DOHH2 (cell line): ENCODE results near the gene CDH4.

ENCODE experiments used
- H3F3A ChIP-seq: fragments of 200-600 bp; sonication (generic), shearing (Covaris generic); 2 replicates; pipeline ENCODE4 v1.6.0; 2016; ENCODE audit warnings: antibody characterized with exemption, mild to moderate bottlenecking; ENCODE audit not compliant: control insufficient read depth, insufficient read depth
- H3K27ac ChIP-seq: fragments of 200-600 bp; sonication (generic); 2 replicates; pipeline ENCODE4 v1.5.1; 2014; ENCODE audit warnings: low read depth, mild to moderate bottlenecking, low read length, moderate library complexity
- H3K27me3 ChIP-seq: fragments of 200-600 bp; sonication (generic); 2 replicates; pipeline ENCODE4 v1.6.1; 2014; ENCODE audit warnings: mild to moderate bottlenecking, low read length, mixed read lengths; ENCODE audit not compliant: control insufficient read depth
- H3K36me3 ChIP-seq: fragments of 200-600 bp; sonication (generic); 2 replicates; pipeline ENCODE4 v1.6.1; 2014; ENCODE audit warnings: mild to moderate bottlenecking, low read length, moderate library complexity, mixed read lengths; ENCODE audit not compliant: control insufficient read depth
- H3K4me1 ChIP-seq: fragments of 200-600 bp; sonication (generic); 2 replicates; pipeline ENCODE4 v1.6.1; 2014; ENCODE audit warnings: mild to moderate bottlenecking, low read length, mixed read lengths; ENCODE audit not compliant: control insufficient read depth
- H3K4me2 ChIP-seq: fragments of 200-600 bp; sonication (generic); 2 replicates; pipeline ENCODE4 v1.6.0; 2014; ENCODE audit warnings: mild to moderate bottlenecking, low read length, moderate library complexity
- H3K4me3 ChIP-seq: fragments of 200-600 bp; sonication (generic); 2 replicates; pipeline ENCODE4 v1.5.1; 2014; ENCODE audit warnings: mild to moderate bottlenecking, low read length, mixed read lengths
- H3K79me2 ChIP-seq: fragments of 200-600 bp; sonication (generic); 2 replicates; pipeline ENCODE4 v1.6.1; 2014; ENCODE audit warnings: mild to moderate bottlenecking, low read length, mixed read lengths; ENCODE audit not compliant: control insufficient read depth
- H3K9me2 ChIP-seq: fragments of 200-600 bp; sonication (generic); replicated peaks from 2 replicates; pipeline ENCODE4 v1.6.1; 2014; ENCODE audit warnings: mild to moderate bottlenecking, low read length, mixed read lengths; ENCODE audit not compliant: control insufficient read depth
- H3K9me3 ChIP-seq: fragments of 200-600 bp; sonication (generic); 2 replicates; pipeline ENCODE4 v1.6.1; 2014; ENCODE audit warnings: antibody characterized with exemption, low read length, mixed read lengths; ENCODE audit not compliant: control insufficient read depth, insufficient read depth
- H4K20me1 ChIP-seq: fragments of 200-600 bp; sonication (generic); 2 replicates; pipeline ENCODE4 v1.6.0; 2014; ENCODE audit warnings: low read depth, mild to moderate bottlenecking, antibody characterized with exemption, low read length, moderate library complexity; ENCODE audit not compliant: control insufficient read depth, insufficient read depth
- CTCF ChIP-seq: fragments of 200-600 bp; sonication (generic); IDR thresholded peaks from one replicate; pipeline ENCODE4 v1.5.1; 2014; ENCODE audit warnings: antibody characterized with exemption, mild to moderate bottlenecking, low read depth, low read length; ENCODE audit not compliant: poor library complexity, severe bottlenecking
- EZH2phosphoT487 ChIP-seq: fragments of 200-600 bp; sonication (generic); IDR thresholded peaks from 2 replicates; pipeline ENCODE4 v1.6.1; 2017; ENCODE audit warnings: borderline replicate concordance, mild to moderate bottlenecking, antibody characterized with exemption, low read length, moderate library complexity, mixed read lengths

Gene CDH4

GRCh38 chr20:61876952-61877728, 625.1 kb downstream of the CDH4 start:
- H3K4me3 ChIP-seq, result no peak overlapping the region

GRCh38 chr20:61877776-61878477, 625.9 kb downstream of the CDH4 start:
- no peaks in the 10 kb centered on the region for H3K4me1 ChIP-seq
- H3K9me3 ChIP-seq, result no peaks in the 10 kb centered on the region
- no peaks in the 10 kb centered on the region for H4K20me1 ChIP-seq
- no peak overlapping the region for H3K27ac ChIP-seq
- TF ChIP-seq EZH2phosphoT487 (no peak), CTCF (no peak)
- no peaks in the 10 kb centered on the region for H3F3A ChIP-seq
- no peaks in the 10 kb centered on the region for H3K79me2 ChIP-seq
- no peaks in the 10 kb centered on the region for H3K36me3 ChIP-seq
- no peaks in the 10 kb centered on the region for H3K27me3 ChIP-seq
- H3K4me3 ChIP-seq, result no peak overlapping the region
- H3K9me2 ChIP-seq, result no peaks in the 10 kb centered on the region
- H3K4me2 ChIP-seq, result no peak overlapping the region

More at GRCh38 chr20:61876952-61877728, 625.1 kb downstream of the CDH4 start:
- H3K36me3 ChIP-seq, result no peaks in the 10 kb centered on the region
- H3K79me2 ChIP-seq, result no peaks in the 10 kb centered on the region
- H4K20me1 ChIP-seq, result no peaks in the 10 kb centered on the region
- H3K27ac ChIP-seq, result no peak overlapping the region
- TF ChIP-seq EZH2phosphoT487, result no peak
- TF ChIP-seq CTCF, result no peak
- H3K4me2 ChIP-seq, result no peak overlapping the region
- no peaks in the 10 kb centered on the region for H3K9me3 ChIP-seq
- H3K27me3 ChIP-seq, result no peaks in the 10 kb centered on the region
- H3F3A ChIP-seq, result no peaks in the 10 kb centered on the region
- no peaks in the 10 kb centered on the region for H3K9me2 ChIP-seq
- H3K4me1 ChIP-seq, result no peaks in the 10 kb centered on the region

GRCh38 chr20:61878478-61879302, 626.6 kb downstream of the CDH4 start:
- Histone ChIP-seq H3K4me1 (no peaks in the 10 kb centered on the region), H3K27me3 (no peaks in the 10 kb centered on the region), H3F3A (no peaks in the 10 kb centered on the region), H3K4me3 (no peak overlapping the region), H3K79me2 (no peaks in the 10 kb centered on the region), H3K9me2 (no peaks in the 10 kb centered on the region), H3K27ac (no peak overlapping the region), H4K20me1 (no peaks in the 10 kb centered on the region), H3K36me3 (no peaks in the 10 kb centered on the region), H3K4me2 (no peak overlapping the region), H3K9me3 (no peaks in the 10 kb centered on the region)
- no peak for TF ChIP-seq CTCF
- no peak for TF ChIP-seq EZH2phosphoT487
